ENCODE data around the gene VAPA.
"Not testable (repeated sequence)": the region's sequence is repeated elsewhere in the genome, so short reads cannot be mapped to it uniquely, and the experiment has no call there.

Gene VAPA

GRCh38 chr18:9910661-9911060 is 3.2 kb upstream of the VAPA start:
- ChIA-PET POLR2A (no interaction called here), CTCF (no interaction called here)
- TF ChIP-seq CTBP1 (IDR thresholded peaks at IDR 0.05; ENCODE audit: borderline replicate concordance) (no peak), FOXK2 (IDR thresholded peaks at IDR 0.05) (no peak), FOXM1 (IDR thresholded peaks at IDR 0.05; ENCODE audit: borderline replicate concordance) (no peak), LEF1 (IDR thresholded peaks at IDR 0.05; ENCODE audit: borderline replicate concordance) (no peak), FOXA1 (IDR thresholded peaks at IDR 0.05) (no peak), BHLHE40 (IDR thresholded peaks at IDR 0.05; ENCODE audit: borderline replicate concordance) (no peak), SP1 (IDR thresholded peaks at IDR 0.05) (no peak), ELF4 (IDR thresholded peaks at IDR 0.05) (no peak), NFRKB (IDR thresholded peaks at IDR 0.05) (no peak), TARDBP (IDR thresholded peaks at IDR 0.05) (no peak), SUZ12 (IDR thresholded peaks at IDR 0.05) (no peak), ARNT (IDR thresholded peaks at IDR 0.05) (no peak), L3MBTL2 (conservative IDR thresholded peaks at IDR 0.05) (no peak), HDGF (IDR thresholded peaks at IDR 0.05; ENCODE audit: borderline replicate concordance) (no peak), ZNF384 (IDR thresholded peaks at IDR 0.05) (no peak)
- TF ChIP-seq, protein P1, sequence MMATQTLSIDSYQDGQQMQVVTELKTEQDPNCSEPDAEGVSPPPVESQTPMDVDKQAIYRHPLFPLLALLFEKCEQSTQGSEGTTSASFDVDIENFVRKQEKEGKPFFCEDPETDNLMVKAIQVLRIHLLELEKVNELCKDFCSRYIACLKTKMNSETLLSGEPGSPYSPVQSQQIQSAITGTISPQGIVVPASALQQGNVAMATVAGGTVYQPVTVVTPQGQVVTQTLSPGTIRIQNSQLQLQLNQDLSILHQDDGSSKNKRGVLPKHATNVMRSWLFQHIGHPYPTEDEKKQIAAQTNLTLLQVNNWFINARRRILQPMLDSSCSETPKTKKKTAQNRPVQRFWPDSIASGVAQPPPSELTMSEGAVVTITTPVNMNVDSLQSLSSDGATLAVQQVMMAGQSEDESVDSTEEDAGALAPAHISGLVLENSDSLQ (IDR thresholded peaks at IDR 0.05) = no peak
- no peak for DNase-seq (ENCODE audit: extremely low spot score)

DNA sequence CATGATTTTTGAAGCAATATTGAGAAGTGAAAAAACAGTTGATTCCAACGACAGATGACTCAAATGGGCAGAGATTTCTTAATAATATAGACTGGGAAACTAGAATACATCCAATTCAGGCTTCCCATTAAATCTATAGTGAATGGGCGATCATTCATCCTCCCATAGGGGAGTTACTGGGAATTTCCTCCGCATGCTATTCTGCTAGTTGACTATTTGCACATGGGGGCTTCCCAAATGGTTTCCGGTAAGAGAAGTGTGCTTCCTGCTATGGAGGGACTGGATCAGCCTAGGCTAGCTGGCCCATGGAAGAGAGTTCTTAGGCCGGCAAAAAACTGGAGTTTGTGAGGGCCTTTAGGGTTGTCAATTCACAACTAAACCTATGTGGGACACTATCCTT is 2.6 kb upstream of the VAPA start:
- CTCF ChIA-PET = no interaction called here

DNA sequence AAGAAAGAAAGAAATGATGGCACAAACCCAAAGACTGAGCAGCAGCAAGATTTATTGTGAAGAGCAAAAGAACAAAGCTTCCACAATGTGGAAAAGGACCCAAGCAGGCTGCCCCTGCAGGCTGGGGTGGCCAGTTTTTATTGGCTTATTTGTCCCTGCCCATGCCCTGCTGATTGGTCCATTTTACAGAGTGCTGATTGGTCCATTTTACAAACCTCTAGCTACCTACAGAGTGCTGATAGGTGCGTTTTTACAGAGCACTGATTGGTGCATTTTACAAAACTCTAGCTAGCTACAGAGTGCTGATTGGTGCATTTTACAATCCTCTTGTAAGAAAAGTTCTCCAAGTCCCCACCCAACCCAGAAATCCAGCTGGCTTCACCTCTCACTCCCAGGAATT is 1.5 kb upstream of the VAPA start:
- POLR2A ChIA-PET; CTCF ChIA-PET; DNase-seq (ENCODE audit: extremely low spot score): not testable (repeated sequence)

More for the DNA sequence above, 2.6 kb upstream of the VAPA start:
- DNase-seq (ENCODE audit: extremely low spot score) = no peak
- POLR2A ChIA-PET = no interaction called here
- TF ChIP-seq ARNT (IDR thresholded peaks at IDR 0.05) (no peak), NFRKB (IDR thresholded peaks at IDR 0.05) (no peak), FOXM1 (IDR thresholded peaks at IDR 0.05; ENCODE audit: borderline replicate concordance) (no peak), SP1 (IDR thresholded peaks at IDR 0.05) (no peak), CTBP1 (IDR thresholded peaks at IDR 0.05; ENCODE audit: borderline replicate concordance) (no peak), SUZ12 (IDR thresholded peaks at IDR 0.05) (no peak), FOXK2 (IDR thresholded peaks at IDR 0.05) (no peak), FOXA1 (IDR thresholded peaks at IDR 0.05) (no peak), TARDBP (IDR thresholded peaks at IDR 0.05) (no peak), L3MBTL2 (conservative IDR thresholded peaks at IDR 0.05) (no peak), HDGF (IDR thresholded peaks at IDR 0.05; ENCODE audit: borderline replicate concordance) (no peak), ELF4 (IDR thresholded peaks at IDR 0.05) (no peak), BHLHE40 (IDR thresholded peaks at IDR 0.05; ENCODE audit: borderline replicate concordance) (no peak), ZNF384 (IDR thresholded peaks at IDR 0.05) (no peak), LEF1 (IDR thresholded peaks at IDR 0.05; ENCODE audit: borderline replicate concordance) (no peak)
- TF ChIP-seq, protein P1 (IDR thresholded peaks at IDR 0.05) = no peak

DNA sequence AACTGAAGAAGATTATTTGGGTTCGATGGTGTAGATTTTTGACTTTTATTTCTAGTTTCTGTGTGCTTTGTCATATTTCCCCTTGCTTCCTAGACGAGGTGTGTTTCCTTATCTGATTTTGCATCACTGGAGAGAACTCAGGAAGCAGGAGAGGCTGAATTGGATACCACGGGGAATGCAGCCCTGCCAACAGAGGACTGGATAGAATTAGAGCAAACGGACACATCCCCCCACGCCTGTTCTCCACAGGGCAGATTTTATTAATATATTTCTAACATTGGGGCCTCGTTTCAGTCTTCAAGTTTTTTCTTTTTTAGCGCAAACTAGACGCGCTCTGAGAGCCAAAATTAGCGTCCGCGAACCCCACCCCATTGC is 678 bp upstream of the VAPA start:
- TF ChIP-seq L3MBTL2 (conservative IDR thresholded peaks at IDR 0.05) = no peak
- TF ChIP-seq CTBP1 (IDR thresholded peaks at IDR 0.05; ENCODE audit: borderline replicate concordance) = no peak
- TF ChIP-seq, protein P1 (IDR thresholded peaks at IDR 0.05) = no peak
- TF ChIP-seq SUZ12 (IDR thresholded peaks at IDR 0.05) = no peak
- no peak for TF ChIP-seq FOXA1 (IDR thresholded peaks at IDR 0.05)
- TF ChIP-seq FOXK2 (IDR thresholded peaks at IDR 0.05) = no peak
- no peak for TF ChIP-seq BHLHE40 (IDR thresholded peaks at IDR 0.05; ENCODE audit: borderline replicate concordance)
- TF ChIP-seq ELF4 (IDR thresholded peaks at IDR 0.05) = no peak
- no peak for TF ChIP-seq NFRKB (IDR thresholded peaks at IDR 0.05)
- no peak for TF ChIP-seq ARNT (IDR thresholded peaks at IDR 0.05)
- no peak for TF ChIP-seq TARDBP (IDR thresholded peaks at IDR 0.05)
- TF ChIP-seq LEF1 (IDR thresholded peaks at IDR 0.05; ENCODE audit: borderline replicate concordance) = no peak
- no peak for TF ChIP-seq ZNF384 (IDR thresholded peaks at IDR 0.05)
- TF ChIP-seq HDGF (IDR thresholded peaks at IDR 0.05; ENCODE audit: borderline replicate concordance) = no peak
- DNase-seq (ENCODE audit: extremely low spot score) = no peak
- ChIA-PET POLR2A (interaction anchor here (0.7 to 1.6 kb wide), 15 partner anchors 10 to 206 kb away, joined by 3 to 6 read pairs (median 3); no protein-coding TSS in a partner anchor), CTCF (no interaction called here)

DNA sequence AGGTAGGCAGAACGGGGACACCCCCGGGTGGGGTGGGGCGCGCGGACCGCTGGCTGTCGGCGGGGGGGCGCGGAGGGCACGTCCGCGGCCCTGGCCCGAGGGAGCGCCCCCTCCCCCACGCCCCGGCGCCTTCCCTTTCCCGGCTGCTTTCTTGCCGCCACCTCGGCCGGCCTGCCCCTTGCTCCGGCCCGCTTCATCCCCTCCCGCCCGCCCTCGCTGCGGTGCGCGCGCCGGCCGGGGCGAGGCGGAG is 443 bp downstream of the VAPA start:
- CTCF ChIA-PET = no interaction called here
- POLR2A ChIA-PET = interaction anchor here (1.0 to 1.6 kb wide), 5 partner anchors 9 to 69 kb away, joined by 3 to 6 read pairs (median 3); no protein-coding TSS in a partner anchor
- DNase-seq (ENCODE audit: extremely low spot score) = peak; percentile 32
- no peak for TF ChIP-seq SUZ12 (IDR thresholded peaks at IDR 0.05)
- TF ChIP-seq SP1 (IDR thresholded peaks at IDR 0.05) = no peak
- TF ChIP-seq BHLHE40 (IDR thresholded peaks at IDR 0.05; ENCODE audit: borderline replicate concordance) = no peak
- TF ChIP-seq ARNT (IDR thresholded peaks at IDR 0.05) = no peak
- no peak for TF ChIP-seq CTBP1 (IDR thresholded peaks at IDR 0.05; ENCODE audit: borderline replicate concordance)
- TF ChIP-seq TARDBP (IDR thresholded peaks at IDR 0.05) = no peak
- TF ChIP-seq ZNF384 (IDR thresholded peaks at IDR 0.05) = no peak
- TF ChIP-seq, protein P1 (IDR thresholded peaks at IDR 0.05) = no peak
- no peak for TF ChIP-seq FOXM1 (IDR thresholded peaks at IDR 0.05; ENCODE audit: borderline replicate concordance)
- TF ChIP-seq HDGF (IDR thresholded peaks at IDR 0.05; ENCODE audit: borderline replicate concordance) = no peak
- TF ChIP-seq FOXK2 (IDR thresholded peaks at IDR 0.05) = no peak
- no peak for TF ChIP-seq ELF4 (IDR thresholded peaks at IDR 0.05)
- TF ChIP-seq FOXA1 (IDR thresholded peaks at IDR 0.05) = no peak
- no peak for TF ChIP-seq LEF1 (IDR thresholded peaks at IDR 0.05; ENCODE audit: borderline replicate concordance)
- TF ChIP-seq NFRKB (IDR thresholded peaks at IDR 0.05) = no peak
- no peak for TF ChIP-seq L3MBTL2 (conservative IDR thresholded peaks at IDR 0.05)

Data from HEK293T (cell line).